GM12878 (cell line): ENCODE data around the gene AIFM1. TPM values are rescaled to one million over a fixed set of nuclear protein-coding genes. Genes with fewer than 3 reads are reported as not detected.

Experiments
- ATAC-seq: fragments of 200-7000 bp; cut with Tn5 transposase; 3 replicates; pipeline ENCODE4 v1.9.1; 2020; ENCODE audit warnings: mild to moderate bottlenecking, moderate library complexity
- BruUV-seq: library from RNA; stranded (reverse); fragments of 400-500 nt; replicated peaks from 2 replicates; lab custom pipeline; 2021; lab: Mats Ljungman, UMichigan
- CTCF ChIA-PET: fragments of 300-600 bp; sonication (Branson Sonifier 250); formaldehyde crosslinking; extraction: SDS; loops from one replicate; lab custom pipeline; 2021; ENCODE audit warnings: inconsistent platforms; lab: Yijun Ruan, JAX
- POLR2A ChIA-PET: fragments of 350-600 bp; formaldehyde crosslinking; extraction: SDS; loops from one replicate; lab custom pipeline; 2021; ENCODE audit warnings: inconsistent platforms; lab: Charles Lee
- RAD21 ChIA-PET: fragments of 300-600 bp; sonication (Branson Sonifier 250); formaldehyde crosslinking; loops from one replicate; lab custom pipeline; 2023; ENCODE audit warnings: antibody characterized with exemption; ENCODE audit not compliant: unreplicated experiment; lab: Charles Lee
- SMC1A ChIA-PET: fragments of 300-600 bp; sonication (Branson Sonifier 250); formaldehyde crosslinking; loops from one replicate; lab custom pipeline; 2023; ENCODE audit not compliant: unreplicated experiment, uncharacterized antibody; lab: Charles Lee
- DNase-seq: peaks from one replicate; pipeline ENCODE4 v3.0.0-alpha.2; 2011; ENCODE audit warnings: low read depth, low spot score
- FAIRE-seq: peaks from 3 replicates; lab custom pipeline; 2011; peaks lifted over from hg19 to GRCh38; lab: Jason Lieb, UNC
- H2AFZ ChIP-seq: 2 replicates; pipeline ENCODE4 v1.6.0; 2011; ENCODE audit warnings: low read depth, low read length, control low read depth; ENCODE audit not compliant: control insufficient read depth
- H3K27ac ChIP-seq: 2 replicates; pipeline ENCODE4 v1.5.1; 2011; ENCODE audit warnings: control low read depth; ENCODE audit not compliant: control insufficient read depth, insufficient read depth
- H3K27me3 ChIP-seq, 2 experiments: replicated peaks in 1 of 2; 2 replicates each; pipeline versions ENCODE4 v1.6.0 to v1.6.1; 2011; ENCODE audit warnings: low read length in 1 of 2; ENCODE audit not compliant: control insufficient read depth in 2 of 2, insufficient read depth in 2 of 2
- H3K36me3 ChIP-seq, 2 experiments: 2 replicates each; pipeline ENCODE4 v1.5.1; 2011; ENCODE audit warnings: low read length in 1 of 2; ENCODE audit not compliant: control insufficient read depth in 2 of 2, insufficient read depth in 2 of 2
- H3K4me1 ChIP-seq: 2 replicates; pipeline ENCODE4 v1.6.1; 2011; ENCODE audit warnings: mild to moderate bottlenecking, low read length, moderate library complexity, mixed read lengths; ENCODE audit not compliant: control insufficient read depth, insufficient read depth
- H3K4me2 ChIP-seq: 2 replicates; pipeline ENCODE4 v1.6.0; 2011; ENCODE audit warnings: control low read depth; ENCODE audit not compliant: control insufficient read depth, insufficient read depth
- H3K4me3 ChIP-seq: fragments of 200-600 bp; sonication (generic); 2 replicates; pipeline ENCODE4 v1.5.1; 2016
- H3K79me2 ChIP-seq: 2 replicates; pipeline ENCODE4 v1.6.0; 2011; ENCODE audit warnings: low read length; ENCODE audit not compliant: control insufficient read depth, insufficient read depth
- H3K9ac ChIP-seq: 2 replicates; pipeline ENCODE4 v1.8.0; 2011; ENCODE audit warnings: low read length, control low read depth, mixed read lengths; ENCODE audit not compliant: control insufficient read depth, insufficient read depth
- H3K9me3 ChIP-seq: replicated peaks from 3 replicates; pipeline ENCODE4 v1.5.1; 2011; ENCODE audit warnings: mild to moderate bottlenecking, low read length; ENCODE audit not compliant: control insufficient read depth, insufficient read depth
- H4K20me1 ChIP-seq: 2 replicates; pipeline ENCODE4 v1.6.0; 2011; ENCODE audit not compliant: control insufficient read depth, insufficient read depth
- CBFB ChIP-seq: IDR thresholded peaks from 2 replicates; pipeline ENCODE4 v1.6.1; 2016; ENCODE audit warnings: antibody characterized with exemption, low read depth
- CEBPZ ChIP-seq: fragments of 150-350 bp; IDR thresholded peaks from 2 replicates; pipeline ENCODE4 v1.6.1; 2016; ENCODE audit warnings: low read depth, low read length
- EED ChIP-seq: sonication (generic); IDR thresholded peaks from 2 replicates; pipeline ENCODE4 v1.6.1; 2016; ENCODE audit warnings: antibody characterized with exemption, low read depth
- RFX5 ChIP-seq: IDR thresholded peaks from 2 replicates; pipeline ENCODE4 v1.6.1; 2011; ENCODE audit warnings: low read depth, low read length, improper control_type of control experiment
- ZZZ3 ChIP-seq: IDR thresholded peaks from 2 replicates; pipeline ENCODE4 v1.6.1; 2011; ENCODE audit warnings: low read depth; ENCODE audit not compliant: control insufficient read depth, insufficient read length
- WGBS: methylation state at CpG from one replicate; pipeline ENCODE4 v1.1.6; 2016; ENCODE audit warnings: low lambda C conversion rate; ENCODE audit not compliant: insufficient replicate concordance, insufficient coverage; ENCODE audit errors: missing lambda C conversion rate; 5-methylcytosine and 5-hydroxymethylcytosine counted together
- in situ Hi-C: fragments of 300-500 bp; cut with MboI; formaldehyde crosslinking; loops from 9 replicates; pipeline ENCODE4 v1.14.3; 2018; ENCODE audit warnings: mixed read lengths
- intact Hi-C: fragments of 100-400 bp; cut with micrococcal nuclease; formaldehyde crosslinking; loops from one replicate; pipeline ENCODE4 v1.14.2; 2022; ENCODE audit not compliant: unreplicated experiment
- polyA plus RNA-seq, 11 experiments: library from polyadenylated mRNA; depleted of rRNA in 4 of 11; unstranded in 6 of 11; stranded (reverse) in 5 of 11; fragments of >200 nt; fragmentation: Nextera tagmentation in 4 of 11; fragmentation: Illumina TruSeq in 1 of 11; extraction: Ambion mirVana in 4 of 11; extraction: Trizol in 1 of 11; gene quantifications; 1 replicate in 1 of 11; 2 replicates in 10 of 11; pipeline versions ENCODE4 v1.2.1 to v1.2.3, GENCODE V29; 2011 to 2016; ENCODE audit warnings: inconsistent platforms in 2 of 11, missing spikeins in 2 of 11, low read depth in 1 of 11
- total RNA-seq, 4 experiments: library from RNA; depleted of rRNA in 3 of 4; stranded (reverse); fragments of >200 nt in 3 of 4; fragmentation: Illumina TruSeq in 1 of 4; extraction: Trizol in 1 of 4; gene quantifications; 2 replicates each; pipeline versions ENCODE4 v1.2.1 to v1.2.3, GENCODE V29; 2013 to 2021
- TF ChIP-seq, protein P1 (sequence below): fragments of 450-650 bp; formaldehyde crosslinking; IDR thresholded peaks from 2 replicates; pipeline ENCODE4 v1.4.0; 2020; ENCODE audit warnings: mild to moderate bottlenecking, moderate library complexity
- TF ChIP-seq, protein P2 (sequence below): fragments of 450-650 bp; IDR thresholded peaks from 2 replicates; pipeline ENCODE4 v1.6.1; 2017; ENCODE audit warnings: mild to moderate bottlenecking, moderate library complexity

The AIFM1 gene
- total and polyA plus RNA-seq, 10 of the 15 experiments (the other 5 are each of a cell fraction or from before 2014, with no cell fraction given): 44.2 to 121 (median 80.0) TPM

- Histone ChIP-seq H3K36me3 (peaks cover 0 to 4% of the 10 kb centered on the region in 2 experiments; a peak in 3 of 4 replicates), H3K9ac (peak overlapping the region; percentile 85), H3K27me3 (no peaks in the 10 kb centered on the region), H4K20me1 (no peaks in the 10 kb centered on the region), H3K4me3 (peak overlapping the region; percentile 70), H3K9me3 (no peaks in the 10 kb centered on the region; the same call in 2 of the 3 replicates), H3K4me2 (peak overlapping the region; percentile 51), H3K79me2 (peaks cover 61% of the 10 kb centered on the region), H3K27ac (peak overlapping the region; percentile 93), H2AFZ (no peak overlapping the region), H3K4me1 (peaks cover 47% of the 10 kb centered on the region)
- SMC1A ChIA-PET: interaction anchor here (0.9 to 4.2 kb wide), 9 partner anchors 16 to 317 kb away, joined by 3 to 36 read pairs (median 4); partner anchors contain the start of genes ELF4 and RAB33A
- FAIRE-seq (no peak), DNase-seq (no peak), ATAC-seq (peak; percentile 8; the same call in 2 of the 3 replicates)
- RAD21 ChIA-PET: interaction anchor here (0.7 to 2.8 kb wide), 11 partner anchors 11 to 476 kb away, joined by 3 to 13 read pairs (median 4); partner anchors contain the start of genes AIFM1 and RAB33A
- TSS peak; percentile 96 for BruUV-seq
- CTCF ChIA-PET: interaction anchor here (1.0 to 3.0 kb wide), 5 partner anchors 28 to 107 kb away, joined by 3 to 35 read pairs (median 4); partner anchors contain the start of gene RAB33A
- 28% methylated on average over 11 of the region's 11 CpGs for whole genome bisulfite sequencing
- POLR2A ChIA-PET: interaction anchor here (0.7 to 4.5 kb wide), 7 partner anchors 19 to 313 kb away, joined by 3 to 28 read pairs (median 18); partner anchors contain the start of genes ELF4 and RAB33A
- in situ Hi-C loops (loop anchor here (10.0 kb wide), 1 partner anchor 89 kb away; the partner anchor contains the start of gene RAB33A), intact Hi-C loops (loop anchor here (10.0 kb wide), 1 partner anchor 179 kb away; the partner anchor contains the start of gene ZNF280C)
- TF ChIP-seq, protein P1, sequence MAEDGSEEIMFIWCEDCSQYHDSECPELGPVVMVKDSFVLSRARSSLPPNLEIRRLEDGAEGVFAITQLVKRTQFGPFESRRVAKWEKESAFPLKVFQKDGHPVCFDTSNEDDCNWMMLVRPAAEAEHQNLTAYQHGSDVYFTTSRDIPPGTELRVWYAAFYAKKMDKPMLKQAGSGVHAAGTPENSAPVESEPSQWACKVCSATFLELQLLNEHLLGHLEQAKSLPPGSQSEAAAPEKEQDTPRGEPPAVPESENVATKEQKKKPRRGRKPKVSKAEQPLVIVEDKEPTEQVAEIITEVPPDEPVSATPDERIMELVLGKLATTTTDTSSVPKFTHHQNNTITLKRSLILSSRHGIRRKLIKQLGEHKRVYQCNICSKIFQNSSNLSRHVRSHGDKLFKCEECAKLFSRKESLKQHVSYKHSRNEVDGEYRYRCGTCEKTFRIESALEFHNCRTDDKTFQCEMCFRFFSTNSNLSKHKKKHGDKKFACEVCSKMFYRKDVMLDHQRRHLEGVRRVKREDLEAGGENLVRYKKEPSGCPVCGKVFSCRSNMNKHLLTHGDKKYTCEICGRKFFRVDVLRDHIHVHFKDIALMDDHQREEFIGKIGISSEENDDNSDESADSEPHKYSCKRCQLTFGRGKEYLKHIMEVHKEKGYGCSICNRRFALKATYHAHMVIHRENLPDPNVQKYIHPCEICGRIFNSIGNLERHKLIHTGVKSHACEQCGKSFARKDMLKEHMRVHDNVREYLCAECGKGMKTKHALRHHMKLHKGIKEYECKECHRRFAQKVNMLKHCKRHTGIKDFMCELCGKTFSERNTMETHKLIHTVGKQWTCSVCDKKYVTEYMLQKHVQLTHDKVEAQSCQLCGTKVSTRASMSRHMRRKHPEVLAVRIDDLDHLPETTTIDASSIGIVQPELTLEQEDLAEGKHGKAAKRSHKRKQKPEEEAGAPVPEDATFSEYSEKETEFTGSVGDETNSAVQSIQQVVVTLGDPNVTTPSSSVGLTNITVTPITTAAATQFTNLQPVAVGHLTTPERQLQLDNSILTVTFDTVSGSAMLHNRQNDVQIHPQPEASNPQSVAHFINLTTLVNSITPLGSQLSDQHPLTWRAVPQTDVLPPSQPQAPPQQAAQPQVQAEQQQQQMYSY (CRISPR knock-in tag): 0 out of 2 replicates have a peak, but pooled peaks have one; percentile 16
- TF ChIP-seq CBFB: peak; percentile 71; the same call in 1 of the 2 replicates
- no peak for TF ChIP-seq CEBPZ
- TF ChIP-seq, protein P2, sequence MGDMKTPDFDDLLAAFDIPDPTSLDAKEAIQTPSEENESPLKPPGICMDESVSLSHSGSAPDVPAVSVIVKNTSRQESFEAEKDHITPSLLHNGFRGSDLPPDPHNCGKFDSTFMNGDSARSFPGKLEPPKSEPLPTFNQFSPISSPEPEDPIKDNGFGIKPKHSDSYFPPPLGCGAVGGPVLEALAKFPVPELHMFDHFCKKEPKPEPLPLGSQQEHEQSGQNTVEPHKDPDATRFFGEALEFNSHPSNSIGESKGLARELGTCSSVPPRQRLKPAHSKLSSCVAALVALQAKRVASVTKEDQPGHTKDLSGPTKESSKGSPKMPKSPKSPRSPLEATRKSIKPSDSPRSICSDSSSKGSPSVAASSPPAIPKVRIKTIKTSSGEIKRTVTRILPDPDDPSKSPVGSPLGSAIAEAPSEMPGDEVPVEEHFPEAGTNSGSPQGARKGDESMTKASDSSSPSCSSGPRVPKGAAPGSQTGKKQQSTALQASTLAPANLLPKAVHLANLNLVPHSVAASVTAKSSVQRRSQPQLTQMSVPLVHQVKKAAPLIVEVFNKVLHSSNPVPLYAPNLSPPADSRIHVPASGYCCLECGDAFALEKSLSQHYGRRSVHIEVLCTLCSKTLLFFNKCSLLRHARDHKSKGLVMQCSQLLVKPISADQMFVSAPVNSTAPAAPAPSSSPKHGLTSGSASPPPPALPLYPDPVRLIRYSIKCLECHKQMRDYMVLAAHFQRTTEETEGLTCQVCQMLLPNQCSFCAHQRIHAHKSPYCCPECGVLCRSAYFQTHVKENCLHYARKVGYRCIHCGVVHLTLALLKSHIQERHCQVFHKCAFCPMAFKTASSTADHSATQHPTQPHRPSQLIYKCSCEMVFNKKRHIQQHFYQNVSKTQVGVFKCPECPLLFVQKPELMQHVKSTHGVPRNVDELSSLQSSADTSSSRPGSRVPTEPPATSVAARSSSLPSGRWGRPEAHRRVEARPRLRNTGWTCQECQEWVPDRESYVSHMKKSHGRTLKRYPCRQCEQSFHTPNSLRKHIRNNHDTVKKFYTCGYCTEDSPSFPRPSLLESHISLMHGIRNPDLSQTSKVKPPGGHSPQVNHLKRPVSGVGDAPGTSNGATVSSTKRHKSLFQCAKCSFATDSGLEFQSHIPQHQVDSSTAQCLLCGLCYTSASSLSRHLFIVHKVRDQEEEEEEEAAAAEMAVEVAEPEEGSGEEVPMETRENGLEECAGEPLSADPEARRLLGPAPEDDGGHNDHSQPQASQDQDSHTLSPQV: peak; percentile 79
- TF ChIP-seq EED: peak; percentile 40; the same call in 1 of the 2 replicates
- no peak for TF ChIP-seq ZZZ3
- TF ChIP-seq RFX5: no peak
Measured at GRCh38 chrX:130085551-130086446, 79.8 kb downstream of the AIFM1 start.
